GM12878 (cell line): ENCODE results near the gene DGCR8.

Experiments
- BCL11A ChIP-seq: IDR thresholded peaks from 2 replicates; pipeline ENCODE4 v1.6.1; 2011; ENCODE audit warnings: low read depth, low read length
- BHLHE40 ChIP-seq, 2 experiments: fragments of 450-650 bp in 1 of 2; IDR thresholded peaks; 2 replicates each; pipeline ENCODE4 v1.6.1; 2011 to 2017; ENCODE audit warnings: low read depth in 2 of 2, borderline replicate concordance in 1 of 2, improper control_type of control experiment in 1 of 2, low read length in 1 of 2, mild to moderate bottlenecking in 1 of 2
- CEBPB ChIP-seq, 2 experiments: fragments of 150-350 bp in 1 of 2; IDR thresholded peaks; 2 replicates each; pipeline ENCODE4 v1.6.1; 2012 to 2014; ENCODE audit warnings: low read depth in 2 of 2, low read length in 2 of 2, borderline replicate concordance in 1 of 2, inconsistent platforms in 1 of 2
- CHD2 ChIP-seq: IDR thresholded peaks from 2 replicates; pipeline ENCODE4 v1.6.1; 2011; ENCODE audit warnings: low read depth, low read length, improper control_type of control experiment, borderline replicate concordance
- EP300 ChIP-seq, 2 experiments: fragments of 150-350 bp in 1 of 2; IDR thresholded peaks; 2 replicates each; pipeline ENCODE4 v1.6.1; 2011 to 2012; ENCODE audit warnings: low read depth in 2 of 2, low read length in 2 of 2, borderline replicate concordance in 1 of 2, improper control_type of control experiment in 1 of 2, inconsistent platforms in 1 of 2; ENCODE audit not compliant: control insufficient read depth in 1 of 2
- FOS ChIP-seq: IDR thresholded peaks from 3 replicates; pipeline ENCODE4 v1.6.1; 2011; ENCODE audit warnings: borderline replicate concordance; ENCODE audit not compliant: insufficient read length; ENCODE audit errors: extremely low read depth
- FOXK2 ChIP-seq: fragments of 450-650 bp; IDR thresholded peaks from 2 replicates; pipeline ENCODE4 v1.6.1; 2017; ENCODE audit warnings: mild to moderate bottlenecking, moderate library complexity
- POLR2AphosphoS2 ChIP-seq: IDR thresholded peaks from 2 replicates; pipeline ENCODE4 v1.6.1; 2011; ENCODE audit warnings: low read depth, mild to moderate bottlenecking, low read length, improper control_type of control experiment, moderate library complexity
- SIN3A ChIP-seq: IDR thresholded peaks from 2 replicates; pipeline ENCODE4 v1.6.1; 2012; ENCODE audit warnings: low read depth, low read length, improper control_type of control experiment
- SRF ChIP-seq, 2 experiments: IDR thresholded peaks; 2 replicates each; pipeline ENCODE4 v1.6.1; 2011; ENCODE audit warnings: low read depth in 2 of 2, low read length in 2 of 2, mild to moderate bottlenecking in 1 of 2, moderate library complexity in 1 of 2
- TF ChIP-seq, protein P1 (sequence below), 3 experiments: IDR thresholded peaks in 2 of 3; conservative IDR thresholded peaks in 1 of 3; 2 replicates each; pipeline ENCODE4 v1.5.1; 2011; ENCODE audit warnings: low read depth in 3 of 3, low read length in 3 of 3, mild to moderate bottlenecking in 3 of 3, control low read depth in 2 of 3, moderate library complexity in 2 of 3, inconsistent platforms in 1 of 3, mixed read lengths in 1 of 3; ENCODE audit not compliant: control insufficient read depth in 2 of 3, insufficient read depth in 1 of 3; ENCODE audit errors: extremely low read depth in 1 of 3
- TF ChIP-seq, protein P2 (sequence below): IDR thresholded peaks from 2 replicates; pipeline ENCODE4 v1.6.1; 2011; ENCODE audit warnings: mild to moderate bottlenecking, low read depth, low read length, moderate library complexity; ENCODE audit not compliant: insufficient replicate concordance
- TF ChIP-seq, protein P3 (sequence below): IDR thresholded peaks from 2 replicates; pipeline ENCODE4 v1.6.1; 2011; ENCODE audit warnings: low read depth, low read length, improper control_type of control experiment, borderline replicate concordance

DNA sequence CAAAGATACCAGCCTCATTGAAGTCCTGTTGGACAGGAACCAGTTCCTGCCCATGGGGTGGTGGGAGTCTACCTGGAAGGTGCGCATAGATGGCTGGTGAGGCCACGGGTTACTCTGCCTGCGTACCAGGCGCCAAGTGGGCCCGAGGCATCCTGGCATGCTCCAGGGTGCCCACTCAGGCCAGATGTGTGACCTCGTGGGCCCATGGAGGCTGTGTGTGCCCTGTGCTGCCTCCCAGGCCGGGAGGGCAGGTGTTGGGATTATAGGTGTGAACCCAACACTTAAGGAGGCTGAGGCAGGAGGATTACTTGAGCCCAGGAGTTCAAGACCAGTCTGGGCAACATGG lies 36.1 kb upstream of the DGCR8 start:
- TF ChIP-seq CEBPB (IDR thresholded peaks at IDR 0.05; ENCODE audit: borderline replicate concordance in 1 of 2, low read depth in 2 of 2, low read length in 2 of 2) (no peak), SIN3A (no peak), CHD2 (no peak), EP300 (IDR thresholded peaks at IDR 0.05; ENCODE audit: borderline replicate concordance in 1 of 2, control insufficient read depth in 1 of 2, low read depth in 2 of 2, low read length in 2 of 2) (no peak), SRF (IDR thresholded peaks at IDR 0.05; ENCODE audit: low read depth in 2 of 2, low read length in 2 of 2) (no peak), POLR2AphosphoS2 (no peak), FOXK2 (no peak), BCL11A (no peak), FOS (no peak), BHLHE40 (IDR thresholded peaks at IDR 0.05; ENCODE audit: borderline replicate concordance in 1 of 2, low read depth in 2 of 2, low read length in 1 of 2) (no peak)
- TF ChIP-seq, protein P1, sequence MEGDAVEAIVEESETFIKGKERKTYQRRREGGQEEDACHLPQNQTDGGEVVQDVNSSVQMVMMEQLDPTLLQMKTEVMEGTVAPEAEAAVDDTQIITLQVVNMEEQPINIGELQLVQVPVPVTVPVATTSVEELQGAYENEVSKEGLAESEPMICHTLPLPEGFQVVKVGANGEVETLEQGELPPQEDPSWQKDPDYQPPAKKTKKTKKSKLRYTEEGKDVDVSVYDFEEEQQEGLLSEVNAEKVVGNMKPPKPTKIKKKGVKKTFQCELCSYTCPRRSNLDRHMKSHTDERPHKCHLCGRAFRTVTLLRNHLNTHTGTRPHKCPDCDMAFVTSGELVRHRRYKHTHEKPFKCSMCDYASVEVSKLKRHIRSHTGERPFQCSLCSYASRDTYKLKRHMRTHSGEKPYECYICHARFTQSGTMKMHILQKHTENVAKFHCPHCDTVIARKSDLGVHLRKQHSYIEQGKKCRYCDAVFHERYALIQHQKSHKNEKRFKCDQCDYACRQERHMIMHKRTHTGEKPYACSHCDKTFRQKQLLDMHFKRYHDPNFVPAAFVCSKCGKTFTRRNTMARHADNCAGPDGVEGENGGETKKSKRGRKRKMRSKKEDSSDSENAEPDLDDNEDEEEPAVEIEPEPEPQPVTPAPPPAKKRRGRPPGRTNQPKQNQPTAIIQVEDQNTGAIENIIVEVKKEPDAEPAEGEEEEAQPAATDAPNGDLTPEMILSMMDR (IDR thresholded peaks at IDR 0.05 in 2 of 3, conservative IDR thresholded peaks at IDR 0.05 in 1 of 3; ENCODE audit: control insufficient read depth in 2 of 3, extremely low read depth in 1 of 3, insufficient read depth in 1 of 3, low read depth in 3 of 3, low read length in 3 of 3): no peak
- TF ChIP-seq, protein P2, sequence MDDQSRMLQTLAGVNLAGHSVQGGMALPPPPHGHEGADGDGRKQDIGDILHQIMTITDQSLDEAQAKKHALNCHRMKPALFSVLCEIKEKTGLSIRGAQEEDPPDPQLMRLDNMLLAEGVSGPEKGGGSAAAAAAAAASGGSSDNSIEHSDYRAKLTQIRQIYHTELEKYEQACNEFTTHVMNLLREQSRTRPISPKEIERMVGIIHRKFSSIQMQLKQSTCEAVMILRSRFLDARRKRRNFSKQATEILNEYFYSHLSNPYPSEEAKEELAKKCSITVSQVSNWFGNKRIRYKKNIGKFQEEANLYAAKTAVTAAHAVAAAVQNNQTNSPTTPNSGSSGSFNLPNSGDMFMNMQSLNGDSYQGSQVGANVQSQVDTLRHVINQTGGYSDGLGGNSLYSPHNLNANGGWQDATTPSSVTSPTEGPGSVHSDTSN: no peak
- TF ChIP-seq, protein P3, sequence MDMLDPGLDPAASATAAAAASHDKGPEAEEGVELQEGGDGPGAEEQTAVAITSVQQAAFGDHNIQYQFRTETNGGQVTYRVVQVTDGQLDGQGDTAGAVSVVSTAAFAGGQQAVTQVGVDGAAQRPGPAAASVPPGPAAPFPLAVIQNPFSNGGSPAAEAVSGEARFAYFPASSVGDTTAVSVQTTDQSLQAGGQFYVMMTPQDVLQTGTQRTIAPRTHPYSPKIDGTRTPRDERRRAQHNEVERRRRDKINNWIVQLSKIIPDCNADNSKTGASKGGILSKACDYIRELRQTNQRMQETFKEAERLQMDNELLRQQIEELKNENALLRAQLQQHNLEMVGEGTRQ: no peak
